Measurements from ENCODE around the gene YIPF2. TPM values are rescaled to one million over a fixed set of nuclear protein-coding genes. Genes with fewer than 3 reads are reported as not detected.
"Not testable (repeated sequence)": the region's sequence is repeated elsewhere in the genome, so short reads cannot be mapped to it uniquely, and the experiment has no call there.

The YIPF2 gene
- total and polyA plus RNA-seq, 8 donors, result 31.9 to 77.6 (median 37.1) TPM

DNA sequence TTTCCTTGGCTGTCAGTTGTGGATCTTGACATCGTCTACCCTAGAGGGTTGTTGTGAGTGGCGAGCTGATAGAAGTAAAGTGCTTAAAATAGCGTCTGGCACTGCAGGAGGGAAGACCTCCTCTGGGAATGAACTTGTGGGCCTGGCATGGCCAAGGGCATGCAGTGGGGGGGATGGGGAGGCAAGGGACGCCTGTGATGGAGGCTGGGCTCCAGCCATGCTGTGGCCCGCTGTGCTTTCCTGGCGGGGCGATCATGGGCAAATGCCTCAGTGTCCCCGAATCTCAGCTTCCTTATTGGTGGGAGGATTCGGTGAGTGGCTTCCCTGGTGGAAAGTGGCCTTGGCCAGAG, 46.4 kb downstream of the YIPF2 start:
- DNase-seq (no peak), ATAC-seq (no peak)
- H3K9me3 ChIP-seq, result no peaks in the 10 kb centered on the region
- no peak overlapping the region for H3K4me3 ChIP-seq
- H3K4me1 ChIP-seq, result peaks cover 3 to 22% of the 10 kb centered on the region in 2 donors
- no peaks in the 10 kb centered on the region for H3K36me3 ChIP-seq
- no peaks in the 10 kb centered on the region for H3K27me3 ChIP-seq
- TF ChIP-seq, protein P1, sequence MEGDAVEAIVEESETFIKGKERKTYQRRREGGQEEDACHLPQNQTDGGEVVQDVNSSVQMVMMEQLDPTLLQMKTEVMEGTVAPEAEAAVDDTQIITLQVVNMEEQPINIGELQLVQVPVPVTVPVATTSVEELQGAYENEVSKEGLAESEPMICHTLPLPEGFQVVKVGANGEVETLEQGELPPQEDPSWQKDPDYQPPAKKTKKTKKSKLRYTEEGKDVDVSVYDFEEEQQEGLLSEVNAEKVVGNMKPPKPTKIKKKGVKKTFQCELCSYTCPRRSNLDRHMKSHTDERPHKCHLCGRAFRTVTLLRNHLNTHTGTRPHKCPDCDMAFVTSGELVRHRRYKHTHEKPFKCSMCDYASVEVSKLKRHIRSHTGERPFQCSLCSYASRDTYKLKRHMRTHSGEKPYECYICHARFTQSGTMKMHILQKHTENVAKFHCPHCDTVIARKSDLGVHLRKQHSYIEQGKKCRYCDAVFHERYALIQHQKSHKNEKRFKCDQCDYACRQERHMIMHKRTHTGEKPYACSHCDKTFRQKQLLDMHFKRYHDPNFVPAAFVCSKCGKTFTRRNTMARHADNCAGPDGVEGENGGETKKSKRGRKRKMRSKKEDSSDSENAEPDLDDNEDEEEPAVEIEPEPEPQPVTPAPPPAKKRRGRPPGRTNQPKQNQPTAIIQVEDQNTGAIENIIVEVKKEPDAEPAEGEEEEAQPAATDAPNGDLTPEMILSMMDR (IDR thresholded peaks at IDR 0.05), result no peak
- no peak overlapping the region for H3K27ac ChIP-seq
- intact Hi-C loops (cut with DNase I), result no loop called here

DNA sequence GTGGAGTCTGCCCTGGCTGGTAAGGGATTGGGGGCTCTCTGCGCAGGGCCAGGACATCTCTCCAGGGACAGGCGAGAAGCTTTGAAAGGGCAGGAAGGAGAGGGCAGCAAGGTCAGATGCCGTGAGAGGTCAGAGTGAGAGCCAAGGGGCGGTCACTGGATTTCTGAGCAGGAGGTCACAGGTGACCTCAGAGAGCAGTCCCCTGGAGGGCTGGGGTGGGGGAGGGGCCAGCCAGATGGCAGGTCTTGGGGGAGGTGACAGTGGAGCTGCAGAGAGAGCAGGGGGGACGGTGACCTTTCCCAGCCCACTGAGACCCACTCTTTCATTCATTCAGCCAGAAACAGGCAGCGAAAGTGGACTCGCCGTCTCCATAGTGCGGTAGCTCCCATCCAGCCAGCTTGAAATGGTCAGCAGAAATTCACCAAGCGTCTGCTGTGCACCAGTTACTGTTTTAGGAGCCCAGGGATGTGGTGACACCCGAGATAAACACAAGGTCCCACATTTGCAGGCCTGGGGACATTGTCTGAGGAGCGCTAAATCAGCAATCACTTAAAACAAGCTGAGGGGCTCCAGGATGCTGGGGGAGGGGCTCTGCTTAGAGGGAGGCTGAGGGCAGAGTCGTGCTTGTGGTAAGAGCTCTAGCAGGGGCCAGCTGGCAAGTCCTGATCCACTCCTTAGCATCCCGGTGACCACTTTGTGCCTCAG, 46.9 kb downstream of the YIPF2 start:
- Histone ChIP-seq H3K4me3 (no peak overlapping the region), H3K36me3 (no peaks in the 10 kb centered on the region), H3K9me3 (no peaks in the 10 kb centered on the region), H3K27ac (no peak overlapping the region), H3K27me3 (no peaks in the 10 kb centered on the region), H3K4me1 (peaks cover 9 to 27% of the 10 kb centered on the region in 2 donors)
- intact Hi-C loops (cut with DNase I), result no loop called here
- TF ChIP-seq, protein P1 (IDR thresholded peaks at IDR 0.05), result no peak
- no peak for ATAC-seq
- no peak for DNase-seq

DNA sequence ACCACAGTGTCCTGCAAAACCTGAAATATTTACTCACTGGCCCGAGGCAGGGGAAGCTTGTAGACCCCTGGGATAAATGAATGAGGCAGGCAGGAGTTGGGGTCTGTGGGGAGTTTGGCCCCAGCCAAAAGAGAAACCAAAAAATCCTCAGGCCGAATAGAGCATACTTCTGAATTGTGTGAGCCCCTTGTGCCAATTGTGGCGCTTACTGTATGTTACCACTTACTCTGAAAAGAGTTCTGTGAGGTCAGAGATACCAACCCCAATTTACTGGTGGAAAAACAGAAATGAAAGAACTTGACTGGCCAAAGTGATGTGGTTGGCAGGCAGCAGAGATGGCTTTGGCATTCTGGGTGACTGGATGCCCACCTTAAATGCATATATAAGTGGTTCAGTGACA, 50.2 kb downstream of the YIPF2 start:
- no peaks in the 10 kb centered on the region for H3K36me3 ChIP-seq
- DNase-seq, result no peak
- peak overlapping the region in 1 of 2 donors; percentile 13 for H3K27ac ChIP-seq
- no peak for ATAC-seq
- TF ChIP-seq, protein P1 (IDR thresholded peaks at IDR 0.05), result no peak
- intact Hi-C loops (cut with DNase I), result no loop called here
- H3K4me3 ChIP-seq, result no peak overlapping the region
- no peaks in the 10 kb centered on the region for H3K9me3 ChIP-seq
- peaks cover 11 to 49% of the 10 kb centered on the region in 2 donors for H3K4me1 ChIP-seq
- H3K27me3 ChIP-seq, result no peaks in the 10 kb centered on the region

DNA sequence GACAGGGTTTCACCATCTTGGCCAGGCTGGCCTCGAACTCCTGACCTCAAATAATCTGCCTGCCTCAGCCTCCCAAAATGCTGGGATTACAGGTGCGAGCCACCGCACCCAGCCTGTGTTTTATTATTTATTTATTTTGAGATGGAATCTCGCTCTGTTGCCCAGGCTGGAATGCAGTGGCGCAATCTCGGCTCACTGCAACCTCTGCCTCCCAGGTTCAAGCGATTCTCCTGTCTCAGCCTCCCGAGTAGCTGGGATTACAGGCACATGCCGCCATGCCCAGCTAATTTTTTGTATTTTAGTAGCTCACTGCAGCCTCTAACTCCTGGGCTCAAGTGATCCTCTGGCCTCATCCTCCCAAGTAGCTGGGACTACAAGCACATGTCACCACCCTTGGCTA, 50.8 kb downstream of the YIPF2 start:
- intact Hi-C loops (cut with DNase I); ATAC-seq; H3K36me3 ChIP-seq; DNase-seq; H3K4me3 ChIP-seq; H3K9me3 ChIP-seq; H3K27me3 ChIP-seq: not testable (repeated sequence)
- peaks cover 11 to 55% of the 10 kb centered on the region in 2 donors for H3K4me1 ChIP-seq
- peak overlapping the region in 1 of 2 donors; percentile 71 for H3K27ac ChIP-seq

DNA sequence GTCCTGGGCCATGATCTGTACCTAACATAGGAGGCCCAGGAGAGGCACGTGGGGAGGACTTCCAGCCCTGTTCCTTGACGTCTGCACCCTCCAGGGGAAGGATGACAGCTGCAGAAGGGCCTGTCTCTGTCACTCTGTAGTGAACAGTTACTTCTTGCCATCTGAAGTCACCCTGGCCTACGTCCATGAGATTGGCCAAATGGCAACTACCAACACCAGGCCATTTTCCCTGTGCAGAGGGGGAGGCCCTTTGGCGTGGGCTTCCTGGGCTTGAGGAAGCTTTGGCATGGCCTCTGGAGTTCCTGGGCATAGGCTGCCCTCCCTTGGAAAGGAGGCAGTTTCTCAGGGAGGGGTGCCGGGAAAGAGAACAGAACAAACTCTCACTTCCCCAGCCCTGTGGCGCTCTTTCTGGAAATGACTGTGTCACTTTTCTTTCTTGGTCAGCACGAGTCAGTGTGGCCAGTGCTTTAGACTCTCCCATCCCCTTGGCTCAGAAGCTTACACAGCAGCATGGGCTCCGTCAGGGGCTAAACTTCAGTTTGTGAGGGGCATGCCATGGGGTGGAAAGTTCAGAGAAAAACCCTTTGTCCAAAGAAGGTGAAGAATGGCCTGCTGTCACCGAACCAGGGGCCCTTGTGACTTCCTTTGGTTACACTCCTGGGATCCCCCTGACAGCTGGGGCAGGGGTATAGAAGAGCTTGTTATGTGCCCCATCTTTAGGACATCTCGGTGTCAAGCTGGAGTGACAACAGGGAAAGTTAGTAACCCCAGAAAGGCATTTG, 51.8 kb downstream of the YIPF2 start:
- TF ChIP-seq, protein P1 (IDR thresholded peaks at IDR 0.05), result no peak
- ATAC-seq (peak; percentile 22), DNase-seq (no peak)
- intact Hi-C loops (cut with DNase I), result no loop called here
- no peaks in the 10 kb centered on the region for H3K36me3 ChIP-seq
- no peaks in the 10 kb centered on the region for H3K9me3 ChIP-seq
- H3K27ac ChIP-seq, result peak overlapping the region; percentile 23 to 71
- no peak overlapping the region for H3K4me3 ChIP-seq
- peaks cover 0 to 4% of the 10 kb centered on the region in 2 donors for H3K27me3 ChIP-seq
- H3K4me1 ChIP-seq, result peaks cover 11 to 60% of the 10 kb centered on the region in 2 donors
